SK-N-SH (cell line): ENCODE measurements around the gene TBC1D19.

Experiments
- CTCF ChIP-seq: fragments of 200-600 bp; sonication (generic); IDR thresholded peaks from 2 replicates; pipeline ENCODE4 v1.6.1; 2017; ENCODE audit warnings: antibody characterized with exemption, mild to moderate bottlenecking, moderate library complexity
- EP300 ChIP-seq, 2 experiments: IDR thresholded peaks; 2 replicates each; pipeline versions ENCODE4 v1.4.0 to v1.6.1; 2012; ENCODE audit warnings: borderline replicate concordance in 1 of 2, low read depth in 1 of 2, low read length in 1 of 2
- MAX ChIP-seq: IDR thresholded peaks from 2 replicates; pipeline ENCODE4 v1.4.0; 2012; ENCODE audit warnings: low read depth
- MXI1 ChIP-seq: IDR thresholded peaks from 2 replicates; pipeline ENCODE4 v1.6.1; 2012; ENCODE audit warnings: mild to moderate bottlenecking, low read depth, low read length, improper control_type of control experiment
- PBX3 ChIP-seq: IDR thresholded peaks from 2 replicates; pipeline ENCODE4; 2012
- POLR2AphosphoS5 ChIP-seq: IDR thresholded peaks from 2 replicates; pipeline ENCODE4 v1.6.1; 2012; ENCODE audit warnings: low read depth, low read length
- RAD21 ChIP-seq: IDR thresholded peaks from 2 replicates; pipeline ENCODE4 v1.6.1; 2012; ENCODE audit warnings: mild to moderate bottlenecking, low read length
- RCOR1 ChIP-seq: fragments of 150-350 bp; IDR thresholded peaks from 2 replicates; pipeline ENCODE4 v1.6.1; 2017; ENCODE audit warnings: antibody characterized with exemption, low read length
- RFX5 ChIP-seq: IDR thresholded peaks from 2 replicates; pipeline ENCODE4 v1.6.1; 2012; ENCODE audit warnings: mild to moderate bottlenecking, improper control_type of control experiment, low read length
- RXRA ChIP-seq: IDR thresholded peaks from 2 replicates; pipeline ENCODE4 v1.4.0; 2012; ENCODE audit warnings: low read depth, mild to moderate bottlenecking, borderline replicate concordance
- SIN3A ChIP-seq: IDR thresholded peaks from 2 replicates; pipeline ENCODE4 v1.6.1; 2012; ENCODE audit warnings: low read depth, mild to moderate bottlenecking, low read length, moderate library complexity, borderline replicate concordance
- TCF12 ChIP-seq: IDR thresholded peaks from 2 replicates; pipeline ENCODE4 v1.4.0; 2012
- USF2 ChIP-seq: fragments of 150-350 bp; IDR thresholded peaks from 2 replicates; pipeline ENCODE4 v1.6.1; 2017; ENCODE audit warnings: antibody characterized with exemption, low read length, low read depth, borderline replicate concordance

GRCh38 chr4:26729027-26729426, 145.1 kb downstream of the TBC1D19 start:
- TF ChIP-seq PBX3, result no peak
- TF ChIP-seq MAX, result no peak
- TF ChIP-seq RXRA, result no peak
- no peak for TF ChIP-seq SIN3A
- TF ChIP-seq CTCF, result no peak
- no peak for TF ChIP-seq POLR2AphosphoS5
- TF ChIP-seq RFX5, result no peak
- no peak for TF ChIP-seq RCOR1
- TF ChIP-seq EP300 (IDR thresholded peaks at IDR 0.05; ENCODE audit: borderline replicate concordance in 1 of 2, low read depth in 1 of 2, low read length in 1 of 2), result no peak
- no peak for TF ChIP-seq RAD21
- TF ChIP-seq TCF12, result no peak
- no peak for TF ChIP-seq MXI1
- no peak for TF ChIP-seq USF2
